Neural cell (in vitro differentiated cells): ENCODE results near the gene YWHAB. TPM values are rescaled to one million over a fixed set of nuclear protein-coding genes. Genes with fewer than 3 reads are reported as not detected.

Experiments used
- H2AFZ ChIP-seq: fragments of 200-600, 300-800 bp; sonication (generic), shearing (Covaris generic); 2 replicates; pipeline ENCODE4 v1.6.0; 2014; ENCODE audit warnings: low read depth, mild to moderate bottlenecking, antibody characterized with exemption, low read length, moderate library complexity
- H3F3A ChIP-seq: fragments of 200-600 bp; shearing (Covaris generic); 2 replicates; pipeline ENCODE4 v1.6.1; 2016; ENCODE audit warnings: mild to moderate bottlenecking, moderate library complexity, mixed read lengths, antibody characterized with exemption, low read length; ENCODE audit not compliant: insufficient read depth, poor library complexity, severe bottlenecking
- H3K27ac ChIP-seq: fragments of 200-600, 300-800 bp; sonication (generic), shearing (Covaris generic); 2 replicates; pipeline ENCODE4 v1.5.1; 2014; ENCODE audit warnings: mild to moderate bottlenecking, low read length, moderate library complexity
- H3K27me3 ChIP-seq: fragments of 300-800, 200-600 bp; sonication (generic), shearing (Covaris generic); 2 replicates; pipeline ENCODE4 v1.6.0; 2014; ENCODE audit warnings: mild to moderate bottlenecking, low read depth, low read length, moderate library complexity; ENCODE audit not compliant: insufficient read depth
- H3K36me3 ChIP-seq: fragments of 300-800, 200-600 bp; sonication (generic), shearing (Covaris generic); 2 replicates; pipeline ENCODE4 v1.5.1; 2014; ENCODE audit warnings: mild to moderate bottlenecking, antibody characterized with exemption, low read length, moderate library complexity; ENCODE audit not compliant: insufficient read depth
- H3K4me2 ChIP-seq: fragments of 300-800, 200-600 bp; sonication (generic), shearing (Covaris generic); 2 replicates; pipeline ENCODE4 v1.6.0; 2014; ENCODE audit warnings: mild to moderate bottlenecking, low read length
- H3K4me3 ChIP-seq: fragments of 300-800, 200-600 bp; sonication (generic), shearing (Covaris generic); 2 replicates; pipeline ENCODE4 v1.5.1; 2014; ENCODE audit warnings: mild to moderate bottlenecking, low read length, moderate library complexity
- H3K79me2 ChIP-seq: fragments of 200-600 bp; shearing (Covaris generic); replicated peaks from 2 replicates; pipeline ENCODE4 v1.6.0; 2014; ENCODE audit warnings: mild to moderate bottlenecking, low read length, moderate library complexity; ENCODE audit not compliant: insufficient read depth
- H3K9ac ChIP-seq: fragments of 300-800, 200-600 bp; sonication (generic), shearing (Covaris generic); 2 replicates; pipeline ENCODE4 v1.6.1; 2016; ENCODE audit warnings: mild to moderate bottlenecking, low read length, mixed read lengths
- H3K9me2 ChIP-seq: fragments of 200-600 bp; shearing (Covaris generic); 2 replicates; pipeline ENCODE4 v1.6.1; 2016; ENCODE audit warnings: mild to moderate bottlenecking, low read length, mixed read lengths; ENCODE audit not compliant: insufficient read depth
- H3K9me3 ChIP-seq: fragments of 200-600, 300-800 bp; sonication (generic), shearing (Covaris generic); 2 replicates; pipeline ENCODE4 v1.6.1; 2016; ENCODE audit warnings: mild to moderate bottlenecking, mixed run types, low read length, moderate library complexity, mixed read lengths
- H4K20me1 ChIP-seq: fragments of 200-600 bp; shearing (Covaris generic); 2 replicates; pipeline ENCODE4 v1.6.1; 2016; ENCODE audit warnings: mild to moderate bottlenecking, mixed run types; ENCODE audit not compliant: insufficient read depth
- CTCF ChIP-seq: fragments of 450-650 bp; IDR thresholded peaks from 2 replicates; pipeline ENCODE4 v1.5.1; 2014; ENCODE audit warnings: antibody characterized with exemption, mild to moderate bottlenecking, moderate library complexity; ENCODE audit not compliant: poor library complexity, severe bottlenecking
- EP300 ChIP-seq: fragments of 450-650 bp; conservative IDR thresholded peaks from 2 replicates; pipeline ENCODE4 v1.6.1; 2014; ENCODE audit warnings: antibody characterized with exemption, mild to moderate bottlenecking, moderate library complexity; ENCODE audit not compliant: poor library complexity, severe bottlenecking
- EZH2 ChIP-seq: fragments of 200-600, 300-800 bp; shearing (Covaris generic), sonication (generic); IDR thresholded peaks from 2 replicates; pipeline ENCODE4 v1.6.1; 2014; ENCODE audit warnings: antibody characterized with exemption, low read length, borderline replicate concordance, mild to moderate bottlenecking; ENCODE audit not compliant: insufficient read depth, poor library complexity, severe bottlenecking
- MXI1 ChIP-seq: fragments of 450-650 bp; conservative IDR thresholded peaks from 2 replicates; pipeline ENCODE4 v1.6.1; 2014; ENCODE audit warnings: antibody characterized with exemption, mild to moderate bottlenecking; ENCODE audit not compliant: poor library complexity, severe bottlenecking
- POLR2AphosphoS5 ChIP-seq: IDR thresholded peaks from 2 replicates; pipeline ENCODE4 v1.6.1; 2012
- RAD21 ChIP-seq: fragments of 450-650 bp; conservative IDR thresholded peaks from 2 replicates; pipeline ENCODE4 v1.6.1; 2014; ENCODE audit warnings: antibody characterized with exemption, mild to moderate bottlenecking, moderate library complexity
- REST ChIP-seq: IDR thresholded peaks from 2 replicates; pipeline ENCODE4 v1.6.1; 2012; ENCODE audit warnings: borderline replicate concordance
- SMC3 ChIP-seq: fragments of 450-650 bp; conservative IDR thresholded peaks from 2 replicates; pipeline ENCODE4 v1.6.1; 2014; ENCODE audit warnings: antibody characterized with exemption, mild to moderate bottlenecking, moderate library complexity; ENCODE audit not compliant: poor library complexity
- TAF1 ChIP-seq: IDR thresholded peaks from 2 replicates; pipeline ENCODE4 v1.6.1; 2012; ENCODE audit warnings: low read depth
- polyA plus RNA-seq: library from polyadenylated mRNA; depleted of rRNA; stranded (reverse); fragments of >200 nt; gene quantifications from 2 replicates; pipeline ENCODE4 v1.2.3, GENCODE V29; 2014

The YWHAB gene
- polyA plus RNA-seq, 1 donor from 2014 or later: 279 TPM

- H3F3A ChIP-seq: no peaks in the 10 kb centered on the region
- H3K27me3 ChIP-seq: no peaks in the 10 kb centered on the region
- no peak overlapping the region for H2AFZ ChIP-seq
- no peak overlapping the region for H3K9ac ChIP-seq
- H3K79me2 ChIP-seq: no peaks in the 10 kb centered on the region
- H4K20me1 ChIP-seq: no peaks in the 10 kb centered on the region
- no peaks in the 10 kb centered on the region for H3K36me3 ChIP-seq
- TF ChIP-seq CTCF (peak; percentile 51), MXI1 (no peak), RAD21 (peak; percentile 39), EP300 (no peak), SMC3 (peak; percentile 53), TAF1 (no peak)
- no peak overlapping the region for H3K4me2 ChIP-seq
- H3K4me3 ChIP-seq: no peak overlapping the region
- H3K27ac ChIP-seq: no peak overlapping the region
- H3K9me3 ChIP-seq: no peaks in the 10 kb centered on the region
- no peaks in the 10 kb centered on the region for H3K9me2 ChIP-seq
Observed at GRCh38 chr20:44849703-44850102, 35.8 kb upstream of the YWHAB start.

- Histone ChIP-seq H3K27me3 (no peaks in the 10 kb centered on the region), H3K79me2 (no peaks in the 10 kb centered on the region), H3K9ac (no peak overlapping the region), H4K20me1 (no peaks in the 10 kb centered on the region), H3K36me3 (no peaks in the 10 kb centered on the region), H3K9me3 (no peaks in the 10 kb centered on the region), H3K4me3 (no peak overlapping the region), H2AFZ (no peak overlapping the region), H3F3A (no peaks in the 10 kb centered on the region), H3K4me2 (no peak overlapping the region), H3K27ac (no peak overlapping the region), H3K9me2 (no peaks in the 10 kb centered on the region)
- no peak for TF ChIP-seq EP300
- no peak for TF ChIP-seq RAD21
- no peak for TF ChIP-seq REST
- TF ChIP-seq EZH2: no peak
- TF ChIP-seq SMC3: no peak
Observed at GRCh38 chr20:44850272-44850671, 35.2 kb upstream of the YWHAB start.

- Histone ChIP-seq H2AFZ (no peak overlapping the region), H3K9me3 (no peaks in the 10 kb centered on the region), H3K36me3 (no peaks in the 10 kb centered on the region)
Observed at GRCh38 chr20:44850837-44851236, 34.7 kb upstream of the YWHAB start.

More at GRCh38 chr20:44850837-44851236, 34.7 kb upstream of the YWHAB start:
- no peaks in the 10 kb centered on the region for H3K9me2 ChIP-seq
- no peaks in the 10 kb centered on the region for H3F3A ChIP-seq
- H3K27me3 ChIP-seq: no peaks in the 10 kb centered on the region
- H3K9ac ChIP-seq: no peak overlapping the region
- H4K20me1 ChIP-seq: no peaks in the 10 kb centered on the region
- H3K27ac ChIP-seq: no peak overlapping the region
- H3K79me2 ChIP-seq: no peaks in the 10 kb centered on the region
- TF ChIP-seq RAD21 (no peak), SMC3 (no peak), POLR2AphosphoS5 (no peak), EP300 (no peak), EZH2 (no peak), TAF1 (no peak)
- H3K4me3 ChIP-seq: no peak overlapping the region
- no peak overlapping the region for H3K4me2 ChIP-seq
